ENCODE data around the gene PCDHGA12.
"Not testable (repeated sequence)": the region's sequence is repeated elsewhere in the genome, so short reads cannot be mapped to it uniquely, and the experiment has no call there.

The PCDHGA12 gene

DNA sequence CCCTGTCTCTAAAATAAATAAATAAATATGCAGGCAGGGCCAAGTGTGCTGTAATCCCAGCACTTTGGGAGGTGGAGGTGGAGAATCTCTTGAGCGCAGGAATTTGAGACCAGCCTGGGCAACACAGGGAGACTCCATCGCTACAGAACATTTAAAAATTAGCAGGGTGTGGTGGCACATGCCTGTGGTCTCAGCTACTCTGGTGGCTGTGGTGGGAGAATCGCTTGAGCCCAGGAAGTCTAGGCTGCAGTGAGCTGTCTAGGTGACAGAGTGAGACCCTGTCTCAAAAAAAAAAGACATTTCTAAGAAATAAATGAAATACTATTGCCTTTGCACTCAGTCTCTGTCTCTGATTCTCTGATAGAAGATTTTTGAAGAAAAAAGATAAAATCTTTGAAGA is 18.7 kb upstream of the PCDHGA12 start:
- peak overlapping the region; percentile 20 for H3K4me3 ChIP-seq (ENCODE audit: extremely low read depth, insufficient read depth, low read length, poor library complexity, severe bottlenecking)
- H3K9me3 ChIP-seq (ENCODE audit: control insufficient read depth, low read length), result peaks cover 41% of the 10 kb centered on the region
- peaks cover 36% of the 10 kb centered on the region for H3K36me3 ChIP-seq (ENCODE audit: control insufficient read depth, insufficient read depth, low read length)
- H3K27ac ChIP-seq (ENCODE audit: low read depth, low read length, severe bottlenecking), result no peak overlapping the region
- 93 to 95% methylated on average over 2 of the region's 3 CpGs for WGBS, 2 experiments (ENCODE audit: insufficient coverage in 2 of 2)
- H3K4me1 ChIP-seq (ENCODE audit: control insufficient read depth, insufficient read depth, low read length, poor library complexity, severe bottlenecking), result no peaks in the 10 kb centered on the region

DNA sequence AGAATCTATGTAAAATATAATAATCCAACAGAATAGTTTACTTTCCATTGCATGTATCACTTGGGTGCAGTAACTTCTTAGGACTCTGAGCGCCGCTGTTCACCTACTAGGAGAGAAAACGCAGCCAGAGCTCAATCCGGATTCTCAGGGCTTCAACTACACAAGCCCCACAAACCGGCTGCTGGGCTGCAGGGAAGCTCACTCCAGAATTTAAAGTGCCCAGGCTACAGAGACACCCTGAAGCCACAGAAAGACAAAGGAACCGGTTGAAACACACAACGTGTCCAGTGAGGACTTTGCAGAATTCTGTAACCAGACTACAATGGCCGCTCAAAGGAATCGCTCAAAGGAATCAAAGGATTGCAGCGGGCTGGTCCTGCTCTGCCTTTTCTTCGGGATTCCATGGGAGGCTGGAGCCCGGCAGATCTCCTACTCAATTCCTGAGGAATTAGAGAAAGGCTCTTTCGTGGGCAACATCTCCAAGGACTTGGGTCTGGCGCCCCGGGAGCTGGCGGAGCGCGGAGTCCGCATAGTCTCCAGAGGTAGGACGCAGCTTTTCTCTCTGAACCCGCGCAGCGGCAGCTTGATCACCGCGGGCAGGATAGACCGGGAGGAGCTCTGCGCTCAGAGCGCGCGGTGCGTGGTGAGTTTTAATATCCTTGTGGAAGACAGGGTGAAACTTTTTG is 17.3 kb upstream of the PCDHGA12 start, which contains the start of gene PCDHGA10:
PCDHGA10 (plus strand) TSS at position 134 of the 686 bp plus-strand sequence; CDS start at position 323, 189 bp downstream.
- peaks cover 43% of the 10 kb centered on the region for H3K36me3 ChIP-seq (ENCODE audit: control insufficient read depth, insufficient read depth, low read length)
- H3K9me3 ChIP-seq (ENCODE audit: control insufficient read depth, low read length), result peaks cover 48% of the 10 kb centered on the region
- H3K4me1 ChIP-seq (ENCODE audit: control insufficient read depth, insufficient read depth, low read length, poor library complexity, severe bottlenecking), result no peaks in the 10 kb centered on the region
- WGBS, 2 experiments (ENCODE audit: insufficient coverage in 2 of 2), result 30 to 50% methylated on average over 14 to 25 of the region's 31 CpGs
- peak within 1 kb of the TSS; percentile 67 for H3K27ac ChIP-seq (ENCODE audit: low read depth, low read length, severe bottlenecking)
- H3K4me3 ChIP-seq (ENCODE audit: extremely low read depth, insufficient read depth, low read length, poor library complexity, severe bottlenecking), result peak within 1 kb of the TSS; percentile 47

DNA sequence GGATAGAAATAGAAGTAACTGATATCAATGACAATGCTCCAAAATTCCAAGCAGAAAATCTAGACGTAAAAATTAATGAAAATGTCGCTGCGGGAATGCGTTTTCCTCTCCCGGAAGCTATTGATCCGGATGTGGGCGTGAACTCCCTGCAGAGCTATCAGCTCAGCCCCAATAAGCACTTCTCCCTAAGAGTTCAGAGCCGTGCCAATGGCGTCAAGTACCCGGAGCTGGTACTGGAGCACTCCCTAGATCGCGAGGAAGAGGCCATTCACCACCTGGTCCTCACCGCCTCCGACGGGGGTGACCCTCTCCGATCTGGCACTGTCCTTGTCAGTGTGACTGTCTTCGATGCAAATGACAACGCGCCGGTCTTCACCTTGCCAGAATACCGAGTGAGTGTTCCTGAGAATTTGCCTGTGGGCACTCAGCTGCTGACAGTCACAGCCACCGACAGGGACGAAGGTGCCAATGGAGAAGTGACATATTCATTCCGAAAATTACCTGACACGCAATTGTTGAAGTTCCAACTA is 16.7 kb upstream of the PCDHGA12 start:
- Histone ChIP-seq H3K9me3 (ENCODE audit: control insufficient read depth, low read length) (peaks cover 53% of the 10 kb centered on the region), H3K4me3 (ENCODE audit: extremely low read depth, insufficient read depth, low read length, poor library complexity, severe bottlenecking) (peak overlapping the region; percentile 47), H3K4me1 (ENCODE audit: control insufficient read depth, insufficient read depth, low read length, poor library complexity, severe bottlenecking) (no peaks in the 10 kb centered on the region), H3K36me3 (ENCODE audit: control insufficient read depth, insufficient read depth, low read length) (peaks cover 47% of the 10 kb centered on the region), H3K27ac (ENCODE audit: low read depth, low read length, severe bottlenecking) (no peak overlapping the region)
- WGBS, 2 experiments (ENCODE audit: insufficient coverage in 2 of 2), result 81 to 85% methylated on average over 21 to 22 of the region's 25 CpGs

DNA sequence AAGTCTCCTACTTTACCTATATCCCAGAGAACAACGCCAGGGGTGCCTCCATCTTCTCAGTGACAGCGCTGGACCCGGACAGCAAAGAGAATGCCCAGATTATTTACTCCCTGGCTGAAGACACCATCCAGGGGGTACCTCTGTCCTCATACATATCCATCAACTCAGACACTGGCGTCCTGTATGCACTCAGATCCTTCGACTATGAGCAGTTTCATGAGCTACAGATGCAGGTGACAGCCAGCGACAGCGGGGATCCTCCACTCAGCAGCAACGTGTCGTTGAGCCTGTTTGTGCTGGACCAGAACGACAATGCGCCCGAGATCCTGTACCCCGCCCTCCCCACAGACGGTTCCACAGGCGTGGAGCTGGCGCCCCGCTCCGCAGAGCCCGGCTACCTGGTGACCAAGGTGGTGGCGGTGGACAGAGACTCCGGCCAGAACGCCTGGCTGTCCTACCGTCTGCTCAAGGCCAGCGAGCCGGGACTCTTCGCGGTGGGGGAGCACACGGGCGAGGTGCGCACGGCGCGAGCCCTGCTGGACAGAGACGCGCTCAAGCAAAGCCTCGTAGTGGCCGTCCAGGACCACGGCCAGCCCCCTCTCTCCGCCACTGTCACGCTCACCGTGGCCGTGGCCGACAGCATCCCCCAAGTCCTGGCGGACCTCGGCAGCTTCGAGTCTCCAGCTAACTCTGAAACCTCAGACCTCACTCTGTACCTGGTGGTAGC is 15.6 kb upstream of the PCDHGA12 start:
- Histone ChIP-seq H3K36me3 (ENCODE audit: control insufficient read depth, insufficient read depth, low read length) (peaks cover 55% of the 10 kb centered on the region), H3K9me3 (ENCODE audit: control insufficient read depth, low read length) (peaks cover 53% of the 10 kb centered on the region)
- not testable (repeated sequence) for H3K27ac ChIP-seq (ENCODE audit: low read depth, low read length, severe bottlenecking); H3K4me1 ChIP-seq (ENCODE audit: control insufficient read depth, insufficient read depth, low read length, poor library complexity, severe bottlenecking); H3K4me3 ChIP-seq (ENCODE audit: extremely low read depth, insufficient read depth, low read length, poor library complexity, severe bottlenecking)
- WGBS, 2 experiments (ENCODE audit: insufficient coverage in 2 of 2), result 94 to 97% methylated on average over 34 to 42 of the region's 46 CpGs

DNA sequence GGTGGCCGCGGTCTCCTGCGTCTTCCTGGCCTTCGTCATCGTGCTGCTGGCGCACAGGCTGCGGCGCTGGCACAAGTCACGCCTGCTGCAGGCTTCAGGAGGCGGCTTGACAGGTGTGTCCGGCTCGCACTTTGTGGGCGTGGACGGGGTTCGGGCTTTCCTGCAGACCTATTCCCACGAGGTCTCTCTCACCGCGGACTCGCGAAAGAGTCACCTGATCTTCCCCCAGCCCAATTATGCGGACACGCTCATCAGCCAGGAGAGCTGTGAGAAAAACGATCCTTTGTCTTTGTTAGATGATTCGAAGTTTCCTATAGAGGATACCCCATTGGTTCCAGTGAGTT is 15.1 kb upstream of the PCDHGA12 start:
- not testable (repeated sequence) for H3K27ac ChIP-seq (ENCODE audit: low read depth, low read length, severe bottlenecking); H3K4me1 ChIP-seq (ENCODE audit: control insufficient read depth, insufficient read depth, low read length, poor library complexity, severe bottlenecking); H3K4me3 ChIP-seq (ENCODE audit: extremely low read depth, insufficient read depth, low read length, poor library complexity, severe bottlenecking)
- Histone ChIP-seq H3K9me3 (ENCODE audit: control insufficient read depth, low read length) (peaks cover 52% of the 10 kb centered on the region), H3K36me3 (ENCODE audit: control insufficient read depth, insufficient read depth, low read length) (peaks cover 55% of the 10 kb centered on the region)
- 94 to 95% methylated on average over 18 to 23 of the region's 24 CpGs for whole genome bisulfite sequencing, 2 experiments (ENCODE audit: insufficient coverage in 2 of 2)

DNA sequence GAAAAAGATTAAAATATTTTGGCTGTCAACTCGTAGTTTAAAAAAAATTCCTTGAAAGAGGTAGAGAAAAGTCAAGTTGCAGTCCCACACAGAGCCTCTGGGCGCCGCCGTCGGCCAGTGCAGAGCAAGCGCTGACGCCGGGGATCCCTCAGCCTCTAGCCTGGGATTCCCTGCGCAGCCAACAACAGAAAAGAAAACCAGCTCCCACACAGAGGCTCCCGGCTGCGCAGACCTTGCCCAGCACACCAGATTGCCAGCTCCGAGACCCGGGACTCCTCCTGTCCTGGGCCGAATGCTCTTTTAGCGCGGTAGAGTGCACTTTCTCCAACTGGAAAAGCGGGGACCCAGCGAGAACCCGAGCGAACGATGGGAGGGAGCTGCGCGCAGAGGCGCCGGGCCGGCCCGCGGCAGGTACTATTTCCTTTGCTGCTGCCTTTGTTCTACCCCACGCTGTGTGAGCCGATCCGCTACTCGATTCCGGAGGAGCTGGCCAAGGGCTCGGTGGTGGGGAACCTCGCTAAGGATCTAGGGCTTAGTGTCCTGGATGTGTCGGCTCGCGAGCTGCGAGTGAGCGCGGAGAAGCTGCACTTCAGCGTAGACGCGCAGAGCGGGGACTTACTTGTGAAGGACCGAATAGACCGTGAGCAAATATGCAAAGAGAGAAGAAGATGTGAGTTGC is 12.7 kb upstream of the PCDHGA12 start, which contains the start of gene PCDHGB7:
PCDHGB7 (plus strand) TSS at position 184 of the 679 bp plus-strand sequence; CDS start at position 367, 183 bp downstream.
- Histone ChIP-seq H3K36me3 (ENCODE audit: control insufficient read depth, insufficient read depth, low read length) (peaks cover 76% of the 10 kb centered on the region), H3K4me3 (ENCODE audit: extremely low read depth, insufficient read depth, low read length, poor library complexity, severe bottlenecking) (peak within 1 kb of the TSS; percentile 28), H3K9me3 (ENCODE audit: control insufficient read depth, low read length) (peaks cover 72% of the 10 kb centered on the region)
- WGBS, 2 experiments (ENCODE audit: insufficient coverage in 2 of 2), result 71% methylated on average over 29 to 35 of the region's 47 CpGs
- H3K27ac ChIP-seq (ENCODE audit: low read depth, low read length, severe bottlenecking); H3K4me1 ChIP-seq (ENCODE audit: control insufficient read depth, insufficient read depth, low read length, poor library complexity, severe bottlenecking): not testable (repeated sequence)

DNA sequence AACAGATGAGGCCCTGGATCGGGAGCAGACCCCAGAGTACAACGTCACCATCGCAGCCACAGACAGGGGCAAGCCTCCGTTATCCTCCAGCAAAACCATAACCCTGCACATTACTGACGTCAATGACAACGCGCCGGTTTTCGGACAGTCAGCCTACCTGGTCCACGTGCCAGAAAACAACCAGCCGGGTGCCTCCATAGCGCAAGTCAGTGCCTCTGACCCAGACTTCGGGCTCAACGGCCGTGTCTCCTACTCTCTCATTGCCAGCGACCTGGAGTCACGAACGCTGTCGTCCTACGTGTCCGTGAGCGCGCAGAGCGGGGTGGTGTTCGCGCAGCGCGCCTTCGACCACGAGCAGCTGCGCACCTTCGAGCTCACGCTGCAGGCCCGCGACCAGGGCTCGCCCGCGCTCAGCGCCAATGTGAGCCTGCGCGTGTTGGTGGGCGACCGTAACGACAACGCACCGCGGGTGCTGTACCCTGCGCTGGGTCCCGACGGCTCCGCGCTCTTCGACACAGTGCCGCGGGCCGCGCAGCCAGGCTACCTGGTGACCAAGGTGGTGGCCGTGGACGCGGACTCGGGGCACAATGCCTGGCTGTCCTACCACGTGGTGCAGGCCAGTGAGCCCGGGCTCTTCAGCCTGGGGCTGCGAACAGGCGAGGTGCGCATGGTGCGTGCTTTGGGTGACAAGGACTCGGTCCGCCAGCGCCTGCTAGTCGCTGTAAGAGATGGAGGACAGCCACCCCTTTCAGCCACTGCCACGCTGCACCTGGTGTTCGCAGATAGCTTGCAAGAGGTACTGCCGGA is 11.0 kb upstream of the PCDHGA12 start:
- Histone ChIP-seq H3K27ac (ENCODE audit: low read depth, low read length, severe bottlenecking) (no peak overlapping the region), H3K4me3 (ENCODE audit: extremely low read depth, insufficient read depth, low read length, poor library complexity, severe bottlenecking) (no peak overlapping the region), H3K4me1 (ENCODE audit: control insufficient read depth, insufficient read depth, low read length, poor library complexity, severe bottlenecking) (no peaks in the 10 kb centered on the region), H3K9me3 (ENCODE audit: control insufficient read depth, low read length) (peaks cover 69% of the 10 kb centered on the region), H3K36me3 (ENCODE audit: control insufficient read depth, insufficient read depth, low read length) (peaks cover 70% of the 10 kb centered on the region)
- WGBS, 2 experiments (ENCODE audit: insufficient coverage in 2 of 2), result 96 to 97% methylated on average over 74 of the region's 74 CpGs

DNA sequence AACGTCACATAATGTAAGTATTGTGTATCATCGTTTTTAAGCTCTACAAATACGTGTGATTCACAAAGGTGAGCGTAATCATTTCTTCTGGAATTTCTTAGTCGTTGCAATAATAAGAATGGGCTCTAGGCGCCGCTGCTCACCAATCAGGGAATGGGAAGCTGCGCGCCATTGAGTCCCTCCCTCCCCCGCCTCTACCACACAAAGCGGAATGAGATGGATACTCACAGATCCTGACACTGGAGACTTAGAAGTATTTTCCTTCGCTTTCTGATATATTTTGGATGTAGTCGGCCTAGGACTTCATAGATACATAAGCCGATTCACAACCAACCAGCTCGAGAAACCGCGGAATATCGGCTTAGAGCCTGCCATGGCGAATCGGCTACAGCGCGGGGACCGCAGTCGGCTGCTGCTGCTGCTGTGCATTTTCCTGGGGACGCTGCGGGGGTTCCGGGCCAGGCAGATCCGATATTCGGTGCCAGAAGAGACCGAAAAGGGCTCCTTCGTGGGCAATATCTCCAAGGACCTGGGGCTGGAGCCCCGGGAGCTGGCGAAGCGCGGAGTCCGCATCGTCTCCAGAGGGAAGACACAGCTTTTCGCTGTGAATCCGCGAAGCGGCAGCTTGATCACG is 9.3 kb upstream of the PCDHGA12 start, which contains the start of gene PCDHGA11:
PCDHGA11 (plus strand) TSS at position 197 of the 634 bp plus-strand sequence; CDS start at position 374, 177 bp downstream.
- no peak within 1 kb of the TSS for H3K4me3 ChIP-seq (ENCODE audit: extremely low read depth, insufficient read depth, low read length, poor library complexity, severe bottlenecking)
- no peak within 1 kb of the TSS for H3K27ac ChIP-seq (ENCODE audit: low read depth, low read length, severe bottlenecking)
- H3K9me3 ChIP-seq (ENCODE audit: control insufficient read depth, low read length), result peaks cover 72% of the 10 kb centered on the region
- peaks cover 75% of the 10 kb centered on the region for H3K36me3 ChIP-seq (ENCODE audit: control insufficient read depth, insufficient read depth, low read length)
- WGBS, 2 experiments (ENCODE audit: insufficient coverage in 2 of 2), result 90 to 95% methylated on average over 39 to 41 of the region's 42 CpGs
- H3K4me1 ChIP-seq (ENCODE audit: control insufficient read depth, insufficient read depth, low read length, poor library complexity, severe bottlenecking), result no peaks in the 10 kb centered on the region

DNA sequence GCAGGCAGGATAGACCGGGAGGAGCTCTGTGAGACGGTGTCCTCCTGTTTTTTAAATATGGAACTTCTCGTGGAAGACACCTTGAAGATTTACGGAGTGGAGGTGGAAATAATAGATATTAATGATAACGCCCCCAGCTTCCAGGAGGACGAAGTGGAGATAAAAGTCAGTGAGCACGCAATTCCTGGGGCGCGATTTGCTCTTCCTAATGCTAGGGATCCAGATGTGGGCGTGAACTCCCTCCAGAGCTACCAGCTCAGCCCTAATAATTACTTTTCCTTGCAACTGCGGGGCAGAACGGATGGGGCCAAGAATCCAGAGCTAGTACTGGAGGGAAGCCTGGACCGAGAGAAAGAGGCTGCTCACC is 8.8 kb upstream of the PCDHGA12 start:
- Histone ChIP-seq H3K9me3 (ENCODE audit: control insufficient read depth, low read length) (peaks cover 74% of the 10 kb centered on the region), H3K36me3 (ENCODE audit: control insufficient read depth, insufficient read depth, low read length) (peaks cover 78% of the 10 kb centered on the region), H3K27ac (ENCODE audit: low read depth, low read length, severe bottlenecking) (no peak overlapping the region), H3K4me3 (ENCODE audit: extremely low read depth, insufficient read depth, low read length, poor library complexity, severe bottlenecking) (no peak overlapping the region), H3K4me1 (ENCODE audit: control insufficient read depth, insufficient read depth, low read length, poor library complexity, severe bottlenecking) (no peaks in the 10 kb centered on the region)
- 94 to 98% methylated on average over 10 to 13 of the region's 13 CpGs for WGBS, 2 experiments (ENCODE audit: insufficient coverage in 2 of 2)
